ENCODE data around the gene ZNF580.
A peak's percentile ranks its signal among the peaks of the same experiment; 100 is the strongest.

Gene ZNF580

GRCh38 chr19:55622242-55622969 is 18.4 kb upstream of the ZNF580 start:
- no peak for DNase-seq (ENCODE audit: insufficient read length, low spot score)

GRCh38 chr19:55623130-55623529 is 17.7 kb upstream of the ZNF580 start:
- no peak for FAIRE-seq

More at GRCh38 chr19:55622242-55622969, 18.4 kb upstream of the ZNF580 start:
- FAIRE-seq, result no peak

GRCh38 chr19:55623561-55623960 is 17.2 kb upstream of the ZNF580 start:
- DNase-seq (ENCODE audit: insufficient read length, low spot score), result no peak
- FAIRE-seq, result no peak

More at GRCh38 chr19:55623130-55623529, 17.7 kb upstream of the ZNF580 start:
- no peak for DNase-seq (ENCODE audit: insufficient read length, low spot score)

- FAIRE-seq (peak; percentile 98), DNase-seq (ENCODE audit: insufficient read length, low spot score) (peak; percentile 93)
Measured at GRCh38 chr19:55624109-55625003, 16.4 kb upstream of the ZNF580 start, which contains the start of gene ZNF784. Gene ZNF784, minus strand, starts transcription at chr19:55624566. Its CDS starts 5 bp downstream, at chr19:55624561.

- DNase-seq (ENCODE audit: insufficient read length, low spot score) (no peak), FAIRE-seq (no peak)
Measured at GRCh38 chr19:55625004-55625326, 15.8 kb upstream of the ZNF580 start.

GRCh38 chr19:55626350-55626749 is 14.5 kb upstream of the ZNF580 start:
- DNase-seq (ENCODE audit: insufficient read length, low spot score) (no peak), FAIRE-seq (no peak)

- FAIRE-seq, result peak; percentile 84
- no peak for DNase-seq (ENCODE audit: insufficient read length, low spot score)
Measured at GRCh38 chr19:55632463-55632834, 8.4 kb upstream of the ZNF580 start.

- no peak for FAIRE-seq
- DNase-seq (ENCODE audit: insufficient read length, low spot score), result no peak
Measured at GRCh38 chr19:55633861-55634260, 6.9 kb upstream of the ZNF580 start.

GRCh38 chr19:55635334-55635717 is 5.5 kb upstream of the ZNF580 start:
- FAIRE-seq (no peak), DNase-seq (ENCODE audit: insufficient read length, low spot score) (no peak)

GRCh38 chr19:55635856-55636440 is 4.9 kb upstream of the ZNF580 start:
- FAIRE-seq (no peak), DNase-seq (ENCODE audit: insufficient read length, low spot score) (no peak)

GRCh38 chr19:55636723-55637122 is 4.1 kb upstream of the ZNF580 start:
- DNase-seq (ENCODE audit: insufficient read length, low spot score), result no peak
- no peak for FAIRE-seq

- FAIRE-seq (no peak), DNase-seq (ENCODE audit: insufficient read length, low spot score) (no peak)
Measured at GRCh38 chr19:55637534-55637933, 3.3 kb upstream of the ZNF580 start.

GRCh38 chr19:55638864-55639359 is 1.9 kb upstream of the ZNF580 start:
- peak; percentile 74 for FAIRE-seq
- DNase-seq (ENCODE audit: insufficient read length, low spot score), result no peak

GRCh38 chr19:55640043-55640576 is 692 bp upstream of the ZNF580 start:
- no peak for DNase-seq (ENCODE audit: insufficient read length, low spot score)
- peak; percentile 28 for FAIRE-seq

GRCh38 chr19:55641426-55642152 is 787 bp downstream of the ZNF580 start:
- FAIRE-seq (peak; percentile 39), DNase-seq (ENCODE audit: insufficient read length, low spot score) (no peak)

GRCh38 chr19:55642153-55643002 is 1.6 kb downstream of the ZNF580 start:
- DNase-seq (ENCODE audit: insufficient read length, low spot score) (no peak), FAIRE-seq (no peak)

GRCh38 chr19:55643003-55643886 is 2.4 kb downstream of the ZNF580 start, which contains the start of gene ZNF581:
Gene ZNF581, plus strand, starts transcription at chr19:55643649. Its CDS starts 923 bp downstream, at chr19:55644572.
- FAIRE-seq (peak; percentile 91), DNase-seq (ENCODE audit: insufficient read length, low spot score) (peak; percentile 80)

GRCh38 chr19:55643887-55644176 is 3.0 kb downstream of the ZNF580 start:
- FAIRE-seq, result no peak
- DNase-seq (ENCODE audit: insufficient read length, low spot score), result no peak
